ENCODE data around the gene GHRHR.

GHRHR gene

GRCh38 chr7:30920021-30920583 lies 43.7 kb upstream of the GHRHR start:
- no peak overlapping the region for H3K27ac ChIP-seq
- no peaks in the 10 kb centered on the region for H3K9me3 ChIP-seq (ENCODE audit: low read depth, low read length)
- DNase-seq (ENCODE audit: low read depth, low spot score): no peak
- H3K36me3 ChIP-seq (ENCODE audit: insufficient read depth, low read length): no peaks in the 10 kb centered on the region
- H3K9ac ChIP-seq (ENCODE audit: insufficient read length): no peak overlapping the region
- no peak overlapping the region for H3K4me3 ChIP-seq
- TF ChIP-seq FOXP2 (optimal IDR thresholded peaks at IDR 0.05; ENCODE audit: control extremely low read depth, extremely low read length, insufficient read depth): no peak
- TF ChIP-seq POLR2AphosphoS5 (IDR thresholded peaks at IDR 0.05; ENCODE audit: borderline replicate concordance, low read depth, low read length): no peak
- no peak for TF ChIP-seq EZH2 (IDR thresholded peaks at IDR 0.05)

GRCh38 chr7:30920584-30921539 lies 42.9 kb upstream of the GHRHR start:
- no peaks in the 10 kb centered on the region for H3K9me3 ChIP-seq (ENCODE audit: low read depth, low read length)
- H3K36me3 ChIP-seq (ENCODE audit: insufficient read depth, low read length): no peaks in the 10 kb centered on the region
- no peak overlapping the region for H3K4me3 ChIP-seq
- no peak for TF ChIP-seq POLR2AphosphoS5 (IDR thresholded peaks at IDR 0.05; ENCODE audit: borderline replicate concordance, low read depth, low read length)
- TF ChIP-seq EZH2 (IDR thresholded peaks at IDR 0.05): no peak
- no peak for TF ChIP-seq FOXP2 (optimal IDR thresholded peaks at IDR 0.05; ENCODE audit: control extremely low read depth, extremely low read length, insufficient read depth)
- H3K27ac ChIP-seq: no peak overlapping the region
- no peak for DNase-seq (ENCODE audit: low read depth, low spot score)
- no peak overlapping the region for H3K9ac ChIP-seq (ENCODE audit: insufficient read length)

GRCh38 chr7:30921540-30922401 lies 42.0 kb upstream of the GHRHR start:
- Histone ChIP-seq H3K9me3 (ENCODE audit: low read depth, low read length) (no peaks in the 10 kb centered on the region), H3K27ac (no peak overlapping the region), H3K9ac (ENCODE audit: insufficient read length) (no peak overlapping the region), H3K4me3 (no peak overlapping the region), H3K36me3 (ENCODE audit: insufficient read depth, low read length) (no peaks in the 10 kb centered on the region)
- DNase-seq (ENCODE audit: low read depth, low spot score): no peak
- no peak for TF ChIP-seq POLR2AphosphoS5 (IDR thresholded peaks at IDR 0.05; ENCODE audit: borderline replicate concordance, low read depth, low read length)
- TF ChIP-seq EZH2 (IDR thresholded peaks at IDR 0.05): no peak
- no peak for TF ChIP-seq FOXP2 (optimal IDR thresholded peaks at IDR 0.05; ENCODE audit: control extremely low read depth, extremely low read length, insufficient read depth)

- Histone ChIP-seq H3K9ac (ENCODE audit: insufficient read length) (no peak overlapping the region), H3K36me3 (ENCODE audit: insufficient read depth, low read length) (no peaks in the 10 kb centered on the region), H3K9me3 (ENCODE audit: low read depth, low read length) (no peaks in the 10 kb centered on the region), H3K4me3 (no peak overlapping the region), H3K27ac (no peak overlapping the region)
- no peak for TF ChIP-seq FOXP2 (optimal IDR thresholded peaks at IDR 0.05; ENCODE audit: control extremely low read depth, extremely low read length, insufficient read depth)
- TF ChIP-seq EZH2 (IDR thresholded peaks at IDR 0.05): no peak
- no peak for TF ChIP-seq POLR2AphosphoS5 (IDR thresholded peaks at IDR 0.05; ENCODE audit: borderline replicate concordance, low read depth, low read length)
- DNase-seq (ENCODE audit: low read depth, low spot score): no peak
Observed at GRCh38 chr7:30922596-30922995, 41.2 kb upstream of the GHRHR start.

GRCh38 chr7:30923009-30923773 lies 40.6 kb upstream of the GHRHR start:
- TF ChIP-seq POLR2AphosphoS5 (IDR thresholded peaks at IDR 0.05; ENCODE audit: borderline replicate concordance, low read depth, low read length) (no peak), EZH2 (IDR thresholded peaks at IDR 0.05) (no peak), FOXP2 (optimal IDR thresholded peaks at IDR 0.05; ENCODE audit: control extremely low read depth, extremely low read length, insufficient read depth) (no peak)
- Histone ChIP-seq H3K9me3 (ENCODE audit: low read depth, low read length) (no peaks in the 10 kb centered on the region), H3K9ac (ENCODE audit: insufficient read length) (no peak overlapping the region), H3K27ac (no peak overlapping the region), H3K4me3 (no peak overlapping the region), H3K36me3 (ENCODE audit: insufficient read depth, low read length) (no peaks in the 10 kb centered on the region)
- DNase-seq (ENCODE audit: low read depth, low spot score): no peak

- no peak for DNase-seq (ENCODE audit: low read depth, low spot score)
- no peak for TF ChIP-seq POLR2AphosphoS5 (IDR thresholded peaks at IDR 0.05; ENCODE audit: borderline replicate concordance, low read depth, low read length)
Observed at GRCh38 chr7:30923774-30924413, 39.9 kb upstream of the GHRHR start.

GRCh38 chr7:30924624-30925023 lies 39.1 kb upstream of the GHRHR start:
- no peak for DNase-seq (ENCODE audit: low read depth, low spot score)
- Histone ChIP-seq H3K4me3 (no peak overlapping the region), H3K36me3 (ENCODE audit: insufficient read depth, low read length) (no peaks in the 10 kb centered on the region), H3K9ac (ENCODE audit: insufficient read length) (no peak overlapping the region), H3K9me3 (ENCODE audit: low read depth, low read length) (no peaks in the 10 kb centered on the region), H3K27ac (no peak overlapping the region)
- TF ChIP-seq FOXP2 (optimal IDR thresholded peaks at IDR 0.05; ENCODE audit: control extremely low read depth, extremely low read length, insufficient read depth): no peak
- TF ChIP-seq POLR2AphosphoS5 (IDR thresholded peaks at IDR 0.05; ENCODE audit: borderline replicate concordance, low read depth, low read length): no peak
- TF ChIP-seq EZH2 (IDR thresholded peaks at IDR 0.05): no peak

More at GRCh38 chr7:30923774-30924413, 39.9 kb upstream of the GHRHR start:
- H3K4me3 ChIP-seq: no peak overlapping the region
- H3K9ac ChIP-seq (ENCODE audit: insufficient read length): no peak overlapping the region
- H3K27ac ChIP-seq: no peak overlapping the region
- H3K36me3 ChIP-seq (ENCODE audit: insufficient read depth, low read length): no peaks in the 10 kb centered on the region
- H3K9me3 ChIP-seq (ENCODE audit: low read depth, low read length): no peaks in the 10 kb centered on the region
